BJ (cell line): ENCODE data around the gene DEUP1. TPM values are rescaled to one million over a fixed set of nuclear protein-coding genes. Genes with fewer than 3 reads are reported as not detected.
A peak's percentile ranks its signal among the peaks of the same experiment; 100 is the strongest.

ENCODE experiments used
- CTCF ChIA-PET: fragments of 350-600 bp; formaldehyde crosslinking; extraction: SDS; loops from one replicate; lab custom pipeline; 2021; ENCODE audit warnings: antibody characterized with exemption, inconsistent platforms; lab: Yijun Ruan, JAX
- POLR2A ChIA-PET: fragments of 300-600 bp; sonication (Branson Sonifier 250); formaldehyde crosslinking; extraction: SDS; loops from one replicate; lab custom pipeline; 2021; ENCODE audit warnings: antibody characterized with exemption; lab: Charles Lee
- DNase-seq: peaks from one replicate; pipeline ENCODE4 v3.0.0-alpha.2; 2011; ENCODE audit warnings: low read depth
- H3K27me3 ChIP-seq: 2 replicates; pipeline ENCODE4 v1.6.0; 2011; ENCODE audit warnings: low read length; ENCODE audit not compliant: control insufficient read depth, insufficient read depth
- H3K36me3 ChIP-seq: 2 replicates; pipeline ENCODE4 v1.5.1; 2011; ENCODE audit warnings: low read length; ENCODE audit not compliant: control insufficient read depth, insufficient read depth
- H3K4me3 ChIP-seq: 2 replicates; pipeline ENCODE4 v1.5.1; 2011; ENCODE audit warnings: low read depth, mild to moderate bottlenecking, control low read depth, low read length
- CTCF ChIP-seq: IDR thresholded peaks from 2 replicates; pipeline ENCODE4 v1.5.1; 2011; ENCODE audit warnings: low read depth, mild to moderate bottlenecking, control low read depth, inconsistent platforms, low read length, moderate library complexity; ENCODE audit not compliant: insufficient read depth
- polyA plus RNA-seq: library from polyadenylated mRNA; depleted of rRNA; stranded (reverse); fragments of >200 nt; gene quantifications from 2 replicates; pipeline ENCODE4 v1.2.3, GENCODE V29; 2011

DEUP1 gene
- polyA plus RNA-seq, 1 experiment, result not detected

GRCh38 chr11:93389737-93390136 is 59.2 kb downstream of the DEUP1 start:
- Histone ChIP-seq H3K4me3 (no peak overlapping the region), H3K36me3 (no peaks in the 10 kb centered on the region), H3K27me3 (no peaks in the 10 kb centered on the region)
- no peak for DNase-seq
- TF ChIP-seq CTCF, result no peak
- POLR2A ChIA-PET, result no interaction called here
- CTCF ChIA-PET, result no interaction called here

GRCh38 chr11:93392867-93393266 is 62.3 kb downstream of the DEUP1 start:
- ChIA-PET POLR2A (no interaction called here), CTCF (no interaction called here)
- no peak overlapping the region for H3K4me3 ChIP-seq
- no peak for DNase-seq
- TF ChIP-seq CTCF, result no peak
- no peaks in the 10 kb centered on the region for H3K36me3 ChIP-seq
- H3K27me3 ChIP-seq, result no peaks in the 10 kb centered on the region

- CTCF ChIA-PET, result no interaction called here
- no peak for DNase-seq
- TF ChIP-seq CTCF, result no peak
Measured at GRCh38 chr11:93393386-93393785, 62.8 kb downstream of the DEUP1 start.

GRCh38 chr11:93394488-93394887 is 63.9 kb downstream of the DEUP1 start:
- Histone ChIP-seq H3K27me3 (no peaks in the 10 kb centered on the region), H3K36me3 (no peaks in the 10 kb centered on the region), H3K4me3 (no peak overlapping the region)
- ChIA-PET CTCF (no interaction called here), POLR2A (no interaction called here)
- no peak for DNase-seq
- TF ChIP-seq CTCF, result no peak

More at GRCh38 chr11:93393386-93393785, 62.8 kb downstream of the DEUP1 start:
- Histone ChIP-seq H3K36me3 (no peaks in the 10 kb centered on the region), H3K4me3 (no peak overlapping the region), H3K27me3 (no peaks in the 10 kb centered on the region)
- POLR2A ChIA-PET, result no interaction called here

- POLR2A ChIA-PET, result no interaction called here
- Histone ChIP-seq H3K36me3 (no peaks in the 10 kb centered on the region), H3K4me3 (no peak overlapping the region), H3K27me3 (no peaks in the 10 kb centered on the region)
- DNase-seq, result peak; percentile 7
- no peak for TF ChIP-seq CTCF
- CTCF ChIA-PET, result no interaction called here
Measured at GRCh38 chr11:93396316-93396715, 65.8 kb downstream of the DEUP1 start.
